HepG2 (cell line): ENCODE data around the gene SALL4. TPM values are rescaled to one million over a fixed set of nuclear protein-coding genes. Genes with fewer than 3 reads are reported as not detected.
A peak's percentile ranks its signal among the peaks of the same experiment; 100 is the strongest.

Experiments used
- CREM ChIP-seq, 2 experiments: sonication (generic) in 1 of 2; formaldehyde crosslinking in 1 of 2; IDR thresholded peaks; 2 replicates each; pipeline versions ENCODE4 v1.4.0 to v1.6.1; 2016 to 2020; ENCODE audit warnings: antibody characterized with exemption in 1 of 2, mild to moderate bottlenecking in 1 of 2, missing genetic modification reagents in 1 of 2
- FOXM1 ChIP-seq: sonication (generic); formaldehyde crosslinking; IDR thresholded peaks from 2 replicates; pipeline ENCODE4 v1.5.0; 2020; ENCODE audit warnings: missing genetic modification reagents
- GTF3A ChIP-seq: sonication (generic); formaldehyde crosslinking; conservative IDR thresholded peaks from 2 replicates; pipeline ENCODE4 v1.4.0; 2020; ENCODE audit warnings: mild to moderate bottlenecking, missing genetic modification reagents
- HOMEZ ChIP-seq: IDR thresholded peaks from 2 replicates; pipeline ENCODE4 v1.6.1; 2016; ENCODE audit warnings: low read depth
- MAF1 ChIP-seq: sonication (generic); formaldehyde crosslinking; IDR thresholded peaks from 2 replicates; pipeline ENCODE4 v1.5.0; 2020; ENCODE audit warnings: missing genetic modification reagents, borderline replicate concordance
- MEIS2 ChIP-seq: sonication (generic); formaldehyde crosslinking; IDR thresholded peaks from 2 replicates; pipeline ENCODE4 v1.9.0; 2021; ENCODE audit warnings: mild to moderate bottlenecking, missing genetic modification reagents
- POLR2A ChIP-seq, 2 experiments: IDR thresholded peaks; 2 replicates each; pipeline ENCODE4 v1.6.1; 2011; ENCODE audit warnings: low read depth in 2 of 2, low read length in 2 of 2, mild to moderate bottlenecking in 1 of 2, moderate library complexity in 1 of 2; ENCODE audit not compliant: insufficient read depth in 1 of 2
- RBM22 ChIP-seq: fragments of 200-400 bp; formaldehyde crosslinking; optimal IDR thresholded peaks from 2 replicates; pipeline ENCODE3; 2017; ENCODE audit warnings: mild to moderate bottlenecking, low read length, moderate library complexity
- THAP9 ChIP-seq: sonication (generic); formaldehyde crosslinking; IDR thresholded peaks from 2 replicates; pipeline ENCODE4; 2020; ENCODE audit warnings: missing genetic modification reagents, mild to moderate bottlenecking, borderline replicate concordance
- THYN1 ChIP-seq: sonication (generic); formaldehyde crosslinking; IDR thresholded peaks from 2 replicates; pipeline ENCODE4 v1.8.1; 2023; ENCODE audit warnings: low read depth, mild to moderate bottlenecking, moderate library complexity, missing genetic modification reagents, borderline replicate concordance
- ZBTB26 ChIP-seq: IDR thresholded peaks from 2 replicates; pipeline ENCODE4 v1.6.1; 2016; ENCODE audit warnings: missing compliant biosample characterization, missing genetic modification reagents, borderline replicate concordance
- ZBTB42 ChIP-seq: sonication (generic); formaldehyde crosslinking; IDR thresholded peaks from 2 replicates; pipeline ENCODE4 v1.5.0; 2020; ENCODE audit warnings: mild to moderate bottlenecking, missing genetic modification reagents
- ZNF207 ChIP-seq: fragments of 450-650 bp; IDR thresholded peaks from 2 replicates; pipeline ENCODE4 v1.6.1; 2016; ENCODE audit warnings: antibody characterized with exemption, borderline replicate concordance
- ZNF234 ChIP-seq: sonication (generic); formaldehyde crosslinking; conservative IDR thresholded peaks from 2 replicates; pipeline ENCODE4 v1.5.1; 2020; ENCODE audit warnings: mild to moderate bottlenecking, missing genetic modification reagents
- ZNF550 ChIP-seq: sonication (generic); formaldehyde crosslinking; IDR thresholded peaks from 2 replicates; pipeline ENCODE4 v1.4.0; 2020; ENCODE audit warnings: mild to moderate bottlenecking, missing genetic modification reagents, borderline replicate concordance
- ZNF614 ChIP-seq: IDR thresholded peaks from 2 replicates; pipeline ENCODE4 v1.6.1; 2018; ENCODE audit warnings: missing biosample characterization, missing genetic modification reagents, inconsistent platforms, borderline replicate concordance
- ZNF792 ChIP-seq: IDR thresholded peaks from 2 replicates; pipeline ENCODE4 v1.6.1; 2016
- polyA plus RNA-seq, 8 experiments: library from polyadenylated mRNA; depleted of rRNA in 3 of 8; stranded (reverse) in 7 of 8; unstranded in 1 of 8; fragments of >200 nt; fragmentation: Illumina TruSeq in 4 of 8; extraction: Trizol in 4 of 8; gene quantifications; 2 replicates each; pipeline versions ENCODE4 v1.2.1 to v1.2.3, GENCODE V29; 2011 to 2016; ENCODE audit warnings: low read depth in 4 of 8, missing spikeins in 1 of 8, mixed read lengths in 1 of 8; ENCODE audit not compliant: insufficient read depth in 1 of 8
- total RNA-seq, 5 experiments: library from RNA; depleted of rRNA; stranded (reverse); fragments of >200 nt; fragmentation: Illumina TruSeq; extraction: Trizol; gene quantifications; 2 replicates each; pipeline ENCODE4 v1.2.3, GENCODE V29; 2016; ENCODE audit warnings: low read depth in 1 of 5
- TF ChIP-seq, protein P1 (sequence below): sonication (generic); formaldehyde crosslinking; IDR thresholded peaks from 2 replicates; pipeline ENCODE4 v1.5.0; 2020; ENCODE audit warnings: mild to moderate bottlenecking, missing genetic modification reagents, borderline replicate concordance

Gene SALL4
- total and polyA plus RNA-seq, 2 of the 13 experiments (the other 11 are each of a cell fraction or from before 2014, with no cell fraction given): 0.33 to 1.8 TPM

- TF ChIP-seq, protein P1, sequence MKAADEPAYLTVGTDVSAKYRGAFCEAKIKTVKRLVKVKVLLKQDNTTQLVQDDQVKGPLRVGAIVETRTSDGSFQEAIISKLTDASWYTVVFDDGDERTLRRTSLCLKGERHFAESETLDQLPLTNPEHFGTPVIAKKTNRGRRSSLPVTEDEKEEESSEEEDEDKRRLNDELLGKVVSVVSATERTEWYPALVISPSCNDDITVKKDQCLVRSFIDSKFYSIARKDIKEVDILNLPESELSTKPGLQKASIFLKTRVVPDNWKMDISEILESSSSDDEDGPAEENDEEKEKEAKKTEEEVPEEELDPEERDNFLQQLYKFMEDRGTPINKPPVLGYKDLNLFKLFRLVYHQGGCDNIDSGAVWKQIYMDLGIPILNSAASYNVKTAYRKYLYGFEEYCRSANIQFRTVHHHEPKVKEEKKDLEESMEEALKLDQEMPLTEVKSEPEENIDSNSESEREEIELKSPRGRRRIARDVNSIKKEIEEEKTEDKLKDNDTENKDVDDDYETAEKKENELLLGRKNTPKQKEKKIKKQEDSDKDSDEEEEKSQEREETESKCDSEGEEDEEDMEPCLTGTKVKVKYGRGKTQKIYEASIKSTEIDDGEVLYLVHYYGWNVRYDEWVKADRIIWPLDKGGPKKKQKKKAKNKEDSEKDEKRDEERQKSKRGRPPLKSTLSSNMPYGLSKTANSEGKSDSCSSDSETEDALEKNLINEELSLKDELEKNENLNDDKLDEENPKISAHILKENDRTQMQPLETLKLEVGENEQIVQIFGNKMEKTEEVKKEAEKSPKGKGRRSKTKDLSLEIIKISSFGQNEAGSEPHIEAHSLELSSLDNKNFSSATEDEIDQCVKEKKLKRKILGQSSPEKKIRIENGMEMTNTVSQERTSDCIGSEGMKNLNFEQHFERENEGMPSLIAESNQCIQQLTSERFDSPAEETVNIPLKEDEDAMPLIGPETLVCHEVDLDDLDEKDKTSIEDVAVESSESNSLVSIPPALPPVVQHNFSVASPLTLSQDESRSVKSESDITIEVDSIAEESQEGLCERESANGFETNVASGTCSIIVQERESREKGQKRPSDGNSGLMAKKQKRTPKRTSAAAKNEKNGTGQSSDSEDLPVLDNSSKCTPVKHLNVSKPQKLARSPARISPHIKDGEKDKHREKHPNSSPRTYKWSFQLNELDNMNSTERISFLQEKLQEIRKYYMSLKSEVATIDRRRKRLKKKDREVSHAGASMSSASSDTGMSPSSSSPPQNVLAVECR (CRISPR knock-in tag): peak; percentile 25; the same call in 1 of the 2 replicates
- TF ChIP-seq ZBTB26 (CRISPR knock-in tag) (no peak), HOMEZ (CRISPR knock-in tag) (peak; percentile 54; the same call in 1 of the 2 replicates), ZNF792 (peak; percentile 63; the same call in 1 of the 2 replicates), POLR2A (IDR thresholded peaks at IDR 0.05; ENCODE audit: insufficient read depth in 1 of 2, low read depth in 2 of 2, low read length in 2 of 2) (no peak), ZNF614 (CRISPR knock-in tag) (no peak), MEIS2 (no peak), THAP9 (CRISPR knock-in tag) (peak; percentile 44; the same call in 1 of the 2 replicates), ZNF234 (CRISPR knock-in tag) (no peak), MAF1 (no peak), ZBTB42 (CRISPR knock-in tag) (no peak), ZNF207 (no peak), GTF3A (no peak), THYN1 (no peak), ZNF550 (CRISPR knock-in tag) (no peak), FOXM1 (CRISPR knock-in tag) (no peak), RBM22 (no peak), CREM (IDR thresholded peaks at IDR 0.05) (no peak), CREM (CRISPR knock-in tag; IDR thresholded peaks at IDR 0.05) (no peak)
Measured at GRCh38 chr20:51735728-51736600, 66.4 kb downstream of the SALL4 start (continued).
